Measurements from ENCODE around the gene BTG2. TPM values are rescaled to one million over a fixed set of nuclear protein-coding genes. Genes with fewer than 3 reads are reported as not detected.
"Not testable (repeated sequence)": the region's sequence is repeated elsewhere in the genome, so short reads cannot be mapped to it uniquely, and the experiment has no call there.

The BTG2 gene
- 120 TPM for polyA plus RNA-seq (ENCODE audit: insufficient read length)

- peak; percentile 76 for DNase-seq (ENCODE audit: low read depth)
Observed at GRCh38 chr1:203304919-203305808, at the start of gene BTG2. Gene BTG2, plus strand, starts transcription at chr1:203305519. Its CDS starts 88 bp downstream, at chr1:203305607.

GRCh38 chr1:203256636-203257035 lies 48.7 kb upstream of the BTG2 start:
- not testable (repeated sequence) for DNase-seq (ENCODE audit: low read depth)

GRCh38 chr1:203263496-203263895 lies 41.8 kb upstream of the BTG2 start:
- no peak for DNase-seq (ENCODE audit: low read depth)

GRCh38 chr1:203264052-203264501 lies 41.2 kb upstream of the BTG2 start:
- DNase-seq (ENCODE audit: low read depth) = no peak

GRCh38 chr1:203265541-203265940 lies 39.8 kb upstream of the BTG2 start:
- no peak for DNase-seq (ENCODE audit: low read depth)

GRCh38 chr1:203266140-203266539 lies 39.2 kb upstream of the BTG2 start:
- DNase-seq (ENCODE audit: low read depth) = not testable (repeated sequence)

- peak; percentile 72 for DNase-seq (ENCODE audit: low read depth)
Observed at GRCh38 chr1:203267347-203267846, 37.9 kb upstream of the BTG2 start.

- DNase-seq (ENCODE audit: low read depth) = no peak
Observed at GRCh38 chr1:203267912-203268311, 37.4 kb upstream of the BTG2 start.

- DNase-seq (ENCODE audit: low read depth) = no peak
Observed at GRCh38 chr1:203268901-203269653, 36.2 kb upstream of the BTG2 start.

GRCh38 chr1:203269654-203270020 lies 35.7 kb upstream of the BTG2 start:
- no peak for DNase-seq (ENCODE audit: low read depth)

GRCh38 chr1:203270448-203270847 lies 34.9 kb upstream of the BTG2 start:
- no peak for DNase-seq (ENCODE audit: low read depth)

- peak; percentile 52 for DNase-seq (ENCODE audit: low read depth)
Observed at GRCh38 chr1:203271018-203271743, 34.1 kb upstream of the BTG2 start.

- DNase-seq (ENCODE audit: low read depth) = no peak
Observed at GRCh38 chr1:203271962-203272632, 33.2 kb upstream of the BTG2 start.

GRCh38 chr1:203272633-203273205 lies 32.6 kb upstream of the BTG2 start:
- DNase-seq (ENCODE audit: low read depth) = no peak

- DNase-seq (ENCODE audit: low read depth) = peak; percentile 60
Observed at GRCh38 chr1:203273206-203273868, 32.0 kb upstream of the BTG2 start.

- DNase-seq (ENCODE audit: low read depth) = no peak
Observed at GRCh38 chr1:203273869-203274602, 31.3 kb upstream of the BTG2 start.

- no peak for DNase-seq (ENCODE audit: low read depth)
Observed at GRCh38 chr1:203274603-203275381, 30.5 kb upstream of the BTG2 start.

GRCh38 chr1:203275656-203276272 lies 29.6 kb upstream of the BTG2 start:
- no peak for DNase-seq (ENCODE audit: low read depth)

Measured in forelimb muscle (tissue), 1 donor.